ENCODE results near the gene STK25.
"Not testable (repeated sequence)": the region's sequence is repeated elsewhere in the genome, so short reads cannot be mapped to it uniquely, and the experiment has no call there.

STK25 gene

GRCh38 chr2:241539616-241540374 lies 31.4 kb upstream of the STK25 start:
- no peak for DNase-seq (ENCODE audit: low spot score)

- DNase-seq (ENCODE audit: low spot score), result no peak
These were observed 30.6 kb upstream of the STK25 start for GRCh38 chr2:241538838-241539615.

GRCh38 chr2:241535871-241536655 lies 27.7 kb upstream of the STK25 start:
- no peak for DNase-seq (ENCODE audit: low spot score)

- DNase-seq (ENCODE audit: low spot score), result no peak
These were observed 26.5 kb upstream of the STK25 start for GRCh38 chr2:241534701-241535375.

GRCh38 chr2:241534293-241534692 lies 25.9 kb upstream of the STK25 start:
- no peak for DNase-seq (ENCODE audit: low spot score)

- no peak for DNase-seq (ENCODE audit: low spot score)
These were observed 24.6 kb upstream of the STK25 start for GRCh38 chr2:241532733-241533601.

- no peak for DNase-seq (ENCODE audit: low spot score)
These were observed 23.8 kb upstream of the STK25 start for GRCh38 chr2:241532168-241532567.

GRCh38 chr2:241531161-241531722 lies 22.9 kb upstream of the STK25 start:
- DNase-seq (ENCODE audit: low spot score), result no peak

- no peak for DNase-seq (ENCODE audit: low spot score)
These were observed 22.2 kb upstream of the STK25 start for GRCh38 chr2:241530571-241530970.

GRCh38 chr2:241525818-241526780 lies 17.7 kb upstream of the STK25 start:
- not testable (repeated sequence) for DNase-seq (ENCODE audit: low spot score)

GRCh38 chr2:241522477-241522876 lies 14.1 kb upstream of the STK25 start:
- DNase-seq (ENCODE audit: low spot score), result no peak

- DNase-seq (ENCODE audit: low spot score), result no peak
These were observed 11.3 kb upstream of the STK25 start for GRCh38 chr2:241519669-241520068.

- DNase-seq (ENCODE audit: low spot score), result no peak
These were observed 8.9 kb upstream of the STK25 start for GRCh38 chr2:241517297-241517696.

- DNase-seq (ENCODE audit: low spot score), result no peak
These were observed 8.2 kb upstream of the STK25 start for GRCh38 chr2:241516520-241516965.

- DNase-seq (ENCODE audit: low spot score), result no peak
These were observed 6.8 kb upstream of the STK25 start for GRCh38 chr2:241514986-241515737.

- DNase-seq (ENCODE audit: low spot score), result no peak
These were observed 6.2 kb upstream of the STK25 start for GRCh38 chr2:241514553-241514952.

- DNase-seq (ENCODE audit: low spot score), result no peak
These were observed 2.8 kb upstream of the STK25 start for GRCh38 chr2:241511091-241511741.

- DNase-seq (ENCODE audit: low spot score), result no peak
These were observed 886 bp upstream of the STK25 start for GRCh38 chr2:241509155-241509784.
